ENCODE measurements around the gene SMPD3.

The SMPD3 gene

GRCh38 chr16:68470461-68471150 is 22.3 kb upstream of the SMPD3 start:
- no peak for DNase-seq

GRCh38 chr16:68469796-68470460 is 21.6 kb upstream of the SMPD3 start:
- no peak for DNase-seq

- DNase-seq, result no peak
Observed at GRCh38 chr16:68468842-68469241, 20.5 kb upstream of the SMPD3 start.

GRCh38 chr16:68466174-68466573 is 17.9 kb upstream of the SMPD3 start:
- no peak for DNase-seq

- DNase-seq, result no peak
Observed at GRCh38 chr16:68463904-68464303, 15.6 kb upstream of the SMPD3 start.

- DNase-seq, result no peak
Observed at GRCh38 chr16:68460067-68460466, 11.8 kb upstream of the SMPD3 start.

DNA sequence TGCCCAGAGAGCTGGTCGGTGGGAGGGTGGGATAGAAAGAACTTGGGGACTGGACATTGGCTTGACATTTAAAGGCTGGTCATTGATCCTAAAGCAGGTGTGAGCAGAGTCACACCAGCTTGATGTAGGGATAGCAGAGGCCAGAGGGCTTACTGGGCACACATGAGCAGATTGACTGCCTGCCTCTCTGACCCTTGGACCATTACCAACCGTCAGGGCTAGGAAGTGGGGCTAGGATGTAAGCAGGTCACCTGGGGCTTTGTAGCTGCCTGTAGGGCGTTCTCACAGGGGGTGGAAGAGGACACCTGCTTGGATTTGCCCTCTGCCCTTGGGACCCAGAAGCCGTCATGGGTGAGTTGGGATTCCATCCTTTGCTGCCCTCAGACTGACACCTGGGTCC is 11.1 kb upstream of the SMPD3 start:
- DNase-seq, result no peak

DNA sequence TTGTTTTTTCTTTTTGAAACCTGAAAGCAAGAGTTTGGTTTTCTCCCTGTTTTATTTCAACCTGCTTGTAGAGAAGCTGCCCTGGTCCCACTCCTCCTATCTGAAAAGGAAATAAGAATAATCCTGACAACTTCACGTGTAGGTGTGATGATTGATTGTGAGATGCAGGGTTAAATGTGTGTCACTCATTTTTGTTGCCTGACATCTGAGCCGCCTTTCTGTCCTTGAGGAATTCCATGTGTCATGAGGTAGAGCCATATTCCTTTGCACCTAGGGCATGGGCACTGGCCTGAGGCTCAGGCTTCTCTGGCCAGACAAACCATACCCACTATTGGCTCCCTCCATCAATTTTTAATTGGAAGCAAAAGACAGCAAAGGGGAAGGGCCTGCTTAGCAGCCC is 10.2 kb upstream of the SMPD3 start:
- DNase-seq, result no peak

- no peak for DNase-seq
Observed at GRCh38 chr16:68458101-68458500, 9.8 kb upstream of the SMPD3 start.

DNA sequence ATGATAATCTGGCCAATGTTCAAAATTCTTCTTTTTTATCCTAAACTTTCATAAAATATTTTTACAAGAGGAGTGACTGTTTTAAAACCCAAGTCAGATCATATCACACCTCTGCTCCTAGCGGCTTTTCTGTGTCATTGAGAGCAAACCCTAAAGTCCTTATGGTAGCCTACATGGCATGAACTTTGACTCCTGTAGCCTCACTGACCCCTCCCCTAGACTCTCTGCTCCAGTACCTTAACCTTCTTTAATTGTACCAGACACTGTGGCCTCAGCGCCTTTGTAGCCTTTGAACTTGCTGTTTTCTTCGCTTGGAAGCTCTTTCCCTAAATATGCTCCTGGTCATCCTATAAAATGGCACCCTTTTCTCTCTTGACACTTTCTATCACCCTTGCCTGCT is 7.3 kb upstream of the SMPD3 start:
- no peak for DNase-seq

DNA sequence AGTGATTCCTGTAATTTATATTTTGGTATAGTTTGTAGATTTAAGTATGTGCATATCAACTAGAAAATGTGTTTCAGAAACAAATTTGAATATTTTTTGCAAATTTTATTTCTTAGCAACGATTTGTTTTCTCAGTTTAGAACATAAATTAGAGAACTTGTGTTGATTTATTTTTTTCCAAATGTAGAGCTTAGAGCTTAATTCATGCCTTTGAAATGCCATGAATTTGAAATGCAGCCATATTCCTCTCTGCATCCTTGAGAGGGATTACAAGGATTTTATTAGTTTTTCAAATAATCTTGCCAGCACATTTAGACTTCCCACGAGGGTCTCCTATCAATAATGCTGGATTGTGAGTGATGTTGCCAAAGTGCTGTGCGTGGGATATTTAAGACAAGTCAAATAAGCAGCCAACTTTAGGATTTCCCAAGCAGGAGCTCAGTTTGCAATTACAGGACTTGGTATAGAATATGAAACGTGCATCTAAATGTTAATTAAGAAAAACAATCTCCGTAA is 6.7 kb upstream of the SMPD3 start:
- DNase-seq, result no peak

GRCh38 chr16:68453816-68454215 is 5.5 kb upstream of the SMPD3 start:
- no peak for DNase-seq

DNA sequence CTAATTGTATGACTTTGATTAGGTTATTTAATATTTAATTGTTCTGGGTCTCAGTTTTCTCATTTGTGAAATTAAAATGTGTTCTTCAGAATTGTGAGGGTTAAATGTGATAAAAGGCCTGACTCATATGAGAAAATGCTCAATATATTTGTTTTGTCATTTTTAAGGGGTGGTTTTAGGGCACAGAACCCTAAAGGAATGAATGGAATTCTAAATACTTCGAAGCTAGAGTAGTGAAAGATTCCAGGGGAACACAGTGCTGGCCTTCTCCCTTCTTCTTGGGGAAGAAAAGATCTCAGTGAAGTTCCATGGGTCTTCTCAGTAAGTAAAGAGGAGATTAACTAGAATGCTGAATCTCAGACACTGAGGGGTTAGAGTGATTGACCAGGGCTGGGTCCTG is 3.9 kb upstream of the SMPD3 start:
- no peak for DNase-seq

DNA sequence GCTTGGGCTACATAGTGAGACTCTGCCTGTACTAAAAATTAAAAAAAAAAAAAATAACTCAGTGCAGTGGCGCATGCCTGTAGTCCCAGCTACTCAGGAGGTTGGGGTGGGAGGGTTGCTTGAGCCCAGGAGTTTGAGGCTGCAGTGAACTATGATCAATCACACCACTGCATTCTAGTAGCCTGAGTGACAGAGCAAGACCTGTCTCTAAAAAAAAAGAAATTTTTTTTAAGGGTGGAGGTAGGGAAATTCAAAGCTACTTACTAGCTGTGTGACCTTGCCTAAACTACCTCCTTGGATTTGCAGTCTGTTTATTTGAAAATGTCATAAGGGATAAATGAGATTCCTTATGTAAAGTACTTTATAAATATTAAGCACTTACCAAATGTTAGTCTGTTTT is 3.4 kb upstream of the SMPD3 start:
- no peak for DNase-seq

DNA sequence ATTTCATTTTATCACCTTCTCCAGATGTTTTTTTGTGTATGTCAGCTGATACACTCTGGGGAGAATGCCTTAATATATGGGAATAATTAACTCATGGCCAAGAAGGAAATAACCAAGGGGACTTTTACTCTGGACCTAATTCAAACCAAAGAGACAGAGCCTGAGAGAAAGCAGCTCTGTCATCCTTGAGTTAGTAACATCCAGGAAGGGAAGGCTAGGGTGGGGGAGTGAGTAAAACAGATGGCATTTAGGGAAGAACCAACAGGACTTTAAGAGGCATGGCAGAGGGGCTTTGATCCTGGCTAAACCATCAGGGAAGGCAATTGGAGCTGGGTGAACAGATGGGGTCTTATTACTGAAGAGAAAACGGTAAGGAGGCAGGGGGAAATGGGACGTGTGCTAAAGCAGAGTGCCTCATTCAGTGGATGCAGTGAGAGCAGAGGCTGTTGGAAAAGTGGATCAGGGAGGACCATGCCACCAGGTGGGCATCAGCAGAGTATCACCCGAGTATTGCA is 2.5 kb upstream of the SMPD3 start:
- no peak for DNase-seq

- no peak for DNase-seq
Observed at GRCh38 chr16:68447653-68448359, 502 bp downstream of the SMPD3 start.

- no peak for DNase-seq
Observed at GRCh38 chr16:68446681-68447652, 1.3 kb downstream of the SMPD3 start.

DNA sequence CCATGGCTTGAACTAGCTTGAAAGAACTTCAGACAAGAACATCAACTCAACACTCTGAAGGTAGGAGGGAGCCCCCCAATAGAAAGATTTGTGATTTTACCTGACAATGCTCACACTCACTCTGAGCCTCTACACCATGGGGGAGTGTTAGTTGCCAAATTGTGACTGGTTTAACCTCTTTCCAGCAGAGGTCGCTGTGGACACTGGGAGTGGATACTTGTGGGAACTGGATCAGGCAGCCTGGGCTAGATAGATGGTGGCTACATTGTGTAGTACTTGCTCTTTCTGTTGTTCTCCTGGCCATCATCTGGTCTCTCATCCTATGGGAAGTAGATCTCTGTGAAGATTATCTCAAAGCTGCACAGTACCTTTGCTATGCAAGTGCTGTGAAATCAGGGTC is 2.9 kb downstream of the SMPD3 start:
- DNase-seq, result no peak

- DNase-seq, result no peak
Observed at GRCh38 chr16:68444056-68444657, 4.2 kb downstream of the SMPD3 start.

DNA sequence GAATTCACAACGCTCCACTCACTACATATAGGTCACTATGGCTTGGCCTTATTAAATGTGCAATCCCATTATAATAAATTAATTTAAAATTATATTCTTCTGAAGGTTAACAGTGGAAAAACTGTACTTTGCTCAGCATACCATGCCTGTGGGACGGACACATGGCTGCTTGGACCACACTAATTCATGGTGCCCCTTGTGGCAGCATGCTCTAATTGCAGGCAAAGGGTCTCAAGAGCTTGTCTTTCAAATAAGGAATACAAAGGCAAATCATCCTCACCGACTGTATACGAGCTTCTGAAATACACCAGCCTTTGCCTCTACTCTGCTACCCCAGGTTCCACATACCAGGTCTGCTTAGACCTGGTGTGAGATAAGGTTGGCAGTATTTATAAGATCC is 11.7 kb downstream of the SMPD3 start:
- no peak for DNase-seq

- DNase-seq, result no peak
Observed at GRCh38 chr16:68434624-68435210, 13.6 kb downstream of the SMPD3 start.

- DNase-seq, result no peak
Observed at GRCh38 chr16:68433316-68433715, 15.0 kb downstream of the SMPD3 start.

Measured in activated CD4-positive, CD25-positive, alpha-beta regulatory T cell treated with anti-CD3 and anti-CD28 coated beads, Interleukin-2, amount 50 U/mL, for 72 hours (primary cell).